Lung (tissue), 12 donors: Measurements from ENCODE around the gene MAPK12. TPM values are rescaled to one million over a fixed set of nuclear protein-coding genes. Genes with fewer than 3 reads are reported as not detected.

ENCODE experiments used
- ATAC-seq: fragments of 200-7000 bp; cut with Tn5 transposase; one replicate; pipeline ENCODE4 v1.9.1; 2020; ENCODE audit warnings: moderate number of reproducible peaks; ENCODE audit not compliant: insufficient read depth, low FRiP score
- DNase-seq, 3 donors: peaks; one replicate each; pipeline ENCODE4 v3.0.0-alpha.2; 2013 to 2017
- H3K27ac ChIP-seq, 2 donors: one replicate each; pipeline ENCODE4 v1.5.1; 2013; ENCODE audit warnings: mild to moderate bottlenecking in 2 of 2, moderate library complexity in 2 of 2, control low read depth in 1 of 2, inconsistent platforms in 1 of 2, low read depth in 1 of 2, low read length in 1 of 2
- H3K27me3 ChIP-seq, 3 donors: one replicate each; pipeline ENCODE4 v1.5.1; 2013; ENCODE audit warnings: low read length in 2 of 3; ENCODE audit not compliant: control insufficient read depth in 3 of 3, insufficient read depth in 3 of 3
- H3K36me3 ChIP-seq, 4 donors: one replicate each; pipeline ENCODE4 v1.5.1; 2013; ENCODE audit warnings: low read length in 4 of 4, mild to moderate bottlenecking in 1 of 4, moderate library complexity in 1 of 4; ENCODE audit not compliant: control insufficient read depth in 4 of 4, insufficient read depth in 4 of 4
- H3K4me1 ChIP-seq, 5 donors: one replicate each; pipeline ENCODE4 v1.5.1; 2013; ENCODE audit warnings: low read length in 5 of 5, mild to moderate bottlenecking in 2 of 5, moderate library complexity in 1 of 5; ENCODE audit not compliant: control insufficient read depth in 5 of 5, insufficient read depth in 5 of 5
- H3K4me3 ChIP-seq: one replicate; pipeline ENCODE4 v1.5.1; 2013; ENCODE audit warnings: mild to moderate bottlenecking, control low read depth, moderate library complexity
- H3K9ac ChIP-seq, 2 donors: one replicate each; pipeline ENCODE4 v1.5.1; 2013; ENCODE audit warnings: low read length in 2 of 2, control low read depth in 1 of 2; ENCODE audit not compliant: insufficient read depth in 1 of 2
- H3K9me3 ChIP-seq, 4 donors: one replicate each; pipeline ENCODE4 v1.5.1; 2013; ENCODE audit warnings: low read length in 3 of 4, mild to moderate bottlenecking in 1 of 4, moderate library complexity in 1 of 4; ENCODE audit not compliant: control insufficient read depth in 4 of 4, insufficient read depth in 3 of 4
- CTCF ChIP-seq: IDR thresholded peaks from 2 replicates; pipeline ENCODE4 v1.5.1; 2012; ENCODE audit warnings: mild to moderate bottlenecking; ENCODE audit errors: control extremely low read depth, extremely low read depth
- WGBS, 2 donors: extraction: QIAGEN DNeasy Blood & Tissue Kit; methylation state at CpG; one replicate each; pipeline ENCODE4 v1.1.7; 2013; 5-methylcytosine and 5-hydroxymethylcytosine counted together
- polyA plus RNA-seq, 2 donors: library from polyadenylated mRNA; stranded (reverse); fragments of 200-250 nt; gene quantifications; one replicate each; pipeline ENCODE4 v1.2.1, GENCODE V29; 2013
- total RNA-seq, 2 donors: library from RNA; depleted of rRNA in 1 of 2; stranded (reverse); fragments of >200 nt in 1 of 2; gene quantifications; one replicate each; pipeline ENCODE4 v1.2.1, GENCODE V29; 2014 to 2021
- donor health status: control.
- donor health status: control.
- donor health status: Bipolar disorder and iron deficiency.
- donor health status: healthy.
- donor health status: DM: yes; HTN: yes; CAD: no.

Gene MAPK12
- total and polyA plus RNA-seq, 4 donors, result 10.4 to 13.1 (median 11.9) TPM

DNA sequence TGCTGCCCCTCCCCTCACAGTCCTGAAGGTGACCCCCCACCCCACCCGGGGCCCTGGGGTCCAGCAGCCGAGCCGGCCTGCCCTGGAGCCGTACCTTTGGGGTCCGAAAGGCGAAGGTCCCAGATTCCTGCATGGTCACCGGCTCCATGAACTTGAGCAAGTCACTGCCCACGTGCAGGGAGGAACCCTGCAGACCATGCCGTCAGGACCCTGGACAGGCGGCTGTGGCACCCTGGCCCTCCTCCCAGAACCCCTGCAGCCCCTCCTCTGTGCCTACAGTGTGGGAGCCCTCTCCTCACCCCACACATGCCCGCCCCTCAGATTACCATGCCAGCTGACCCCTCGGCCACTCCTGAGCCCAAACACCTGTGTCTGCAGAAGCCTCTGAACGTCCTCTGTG, 23.0 kb upstream of the MAPK12 start:
- Histone ChIP-seq H3K27me3 (no peaks in the 10 kb centered on the region), H3K36me3 (peaks cover 7 to 93% (median 32%) of the 10 kb centered on the region in 4 donors), H3K4me1 (peaks cover 0 to 7% (median 4%) of the 10 kb centered on the region in 5 donors), H3K9ac (no peak overlapping the region), H3K27ac (peak overlapping the region in 1 of 2 donors; percentile 2), H3K9me3 (no peaks in the 10 kb centered on the region), H3K4me3 (no peak overlapping the region)
- TF ChIP-seq CTCF, result no peak
- ATAC-seq (no peak), DNase-seq (no peak)
- 89 to 92% methylated on average over 13 of the region's 13 CpGs for WGBS, 2 donors

DNA sequence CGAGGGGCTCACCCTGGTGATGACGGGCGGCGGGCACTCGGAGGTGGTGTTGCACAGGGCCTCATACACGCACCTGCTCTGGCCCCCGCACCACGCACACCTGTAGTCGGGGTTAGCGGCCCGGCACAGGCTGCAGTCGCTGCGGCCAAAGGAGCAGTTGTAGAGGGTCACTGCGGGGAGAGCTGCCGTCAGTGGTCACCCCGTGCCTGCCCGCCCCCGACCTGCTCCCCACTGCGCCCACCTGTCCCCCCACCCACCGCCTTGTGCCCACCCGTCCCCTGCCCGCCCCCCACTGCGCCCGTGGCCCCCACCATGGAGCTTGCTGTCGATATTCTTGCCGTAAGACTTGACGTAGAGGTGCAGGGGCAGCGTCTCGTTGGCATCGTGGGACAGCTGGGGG, 22.3 kb upstream of the MAPK12 start:
- DNase-seq, result no peak
- no peak for TF ChIP-seq CTCF
- 93 to 95% methylated on average over 30 of the region's 30 CpGs for WGBS, 2 donors

GRCh38 chr22:50282361-50283155, 21.1 kb upstream of the MAPK12 start:
- Histone ChIP-seq H3K4me1 (peaks cover 0 to 7% (median 4%) of the 10 kb centered on the region in 5 donors), H3K27me3 (no peaks in the 10 kb centered on the region), H3K4me3 (no peak overlapping the region), H3K9ac (no peak overlapping the region), H3K36me3 (peaks cover 7 to 93% (median 27%) of the 10 kb centered on the region in 4 donors), H3K27ac (peak overlapping the region in 1 of 2 donors; percentile 81), H3K9me3 (no peaks in the 10 kb centered on the region)
- WGBS, 2 donors, result 76 to 87% methylated on average over 45 of the region's 45 CpGs
- peak; percentile 61 to 82 (median 80) for DNase-seq
- ATAC-seq, result peak; percentile 85
- no peak for TF ChIP-seq CTCF

More for the DNA sequence above, 22.3 kb upstream of the MAPK12 start:
- Histone ChIP-seq H3K36me3 (peaks cover 7 to 93% (median 30%) of the 10 kb centered on the region in 4 donors), H3K9me3 (no peaks in the 10 kb centered on the region), H3K9ac (no peak overlapping the region), H3K27me3 (no peaks in the 10 kb centered on the region), H3K4me3 (no peak overlapping the region), H3K4me1 (peaks cover 0 to 7% (median 4%) of the 10 kb centered on the region in 5 donors), H3K27ac (peak overlapping the region in 1 of 2 donors; percentile 26)
- ATAC-seq, result no peak
